ENCODE measurements around the gene TUBA4B. TPM values are rescaled to one million over a fixed set of nuclear protein-coding genes. Genes with fewer than 3 reads are reported as not detected.
A peak's percentile ranks its signal among the peaks of the same experiment; 100 is the strongest.

Gene TUBA4B
- total RNA-seq = not detected

DNA sequence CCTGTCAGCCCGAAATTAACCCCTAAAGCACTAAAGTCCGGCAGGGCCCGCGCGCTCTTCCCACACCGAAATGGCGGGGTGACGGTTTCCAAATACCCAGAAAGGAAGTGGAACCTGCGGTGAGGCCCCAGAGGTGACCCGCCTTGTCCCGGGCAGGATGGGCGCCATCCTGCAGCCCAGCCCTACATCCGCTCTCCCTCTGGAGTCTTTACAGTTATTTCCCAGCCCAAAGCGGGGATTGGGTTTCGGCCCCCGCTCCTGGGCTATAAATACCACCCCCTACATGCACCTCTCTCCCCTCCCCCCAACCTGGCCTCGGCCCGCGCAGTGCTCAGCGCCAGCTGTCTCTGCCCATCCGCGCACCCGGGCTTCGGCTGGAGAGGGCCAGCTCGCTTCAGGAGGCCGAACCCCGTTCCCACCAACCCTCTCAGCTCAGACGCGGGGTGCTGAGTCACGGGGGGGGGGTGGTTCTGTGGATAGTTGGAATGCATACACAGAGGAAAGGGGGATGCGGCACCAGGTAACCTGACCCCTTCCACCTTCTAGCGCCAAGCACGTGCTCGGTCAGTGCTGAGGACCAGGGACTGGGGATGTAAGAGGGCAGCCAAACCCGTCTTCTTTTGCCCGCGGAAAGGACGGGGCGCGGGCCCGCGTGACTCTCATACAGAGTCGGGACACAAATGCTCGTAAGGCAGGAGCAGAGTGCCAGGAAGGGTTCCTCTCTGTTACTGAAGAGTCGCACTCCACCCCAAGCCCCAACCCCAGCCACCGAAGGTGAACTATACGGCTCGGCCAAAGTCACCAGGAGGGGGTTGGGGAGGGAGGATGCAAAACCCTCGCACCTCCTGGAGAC, at the start of gene TUBA4B:
Gene TUBA4B (plus strand): TSS at position 344 of the 853 bp plus-strand sequence. CDS start 165 bp downstream, at position 509.
- H3K27ac ChIP-seq = peak within 1 kb of the TSS; percentile 18 to 49 (median 25)
- intact Hi-C loops (cut with DNase I) = no loop called here
- 2 to 6% methylated on average over 36 to 37 of the region's 49 CpGs for WGBS, 2 donors
- peak; percentile 40 to 46 for DNase-seq
- peak within 1 kb of the TSS; percentile 24 to 62 (median 49) for H3K4me3 ChIP-seq (replicated peaks in 1 of 3)
- H3K36me3 ChIP-seq = peaks cover 0 to 4% of the 10 kb centered on the region in 2 donors
- H3K9me3 ChIP-seq = no peaks in the 10 kb centered on the region
- H3K4me1 ChIP-seq = peaks cover 31 to 52% of the 10 kb centered on the region in 2 donors
- TF ChIP-seq POLR2A (IDR thresholded peaks at IDR 0.05) = no peak
- TF ChIP-seq, protein P1, sequence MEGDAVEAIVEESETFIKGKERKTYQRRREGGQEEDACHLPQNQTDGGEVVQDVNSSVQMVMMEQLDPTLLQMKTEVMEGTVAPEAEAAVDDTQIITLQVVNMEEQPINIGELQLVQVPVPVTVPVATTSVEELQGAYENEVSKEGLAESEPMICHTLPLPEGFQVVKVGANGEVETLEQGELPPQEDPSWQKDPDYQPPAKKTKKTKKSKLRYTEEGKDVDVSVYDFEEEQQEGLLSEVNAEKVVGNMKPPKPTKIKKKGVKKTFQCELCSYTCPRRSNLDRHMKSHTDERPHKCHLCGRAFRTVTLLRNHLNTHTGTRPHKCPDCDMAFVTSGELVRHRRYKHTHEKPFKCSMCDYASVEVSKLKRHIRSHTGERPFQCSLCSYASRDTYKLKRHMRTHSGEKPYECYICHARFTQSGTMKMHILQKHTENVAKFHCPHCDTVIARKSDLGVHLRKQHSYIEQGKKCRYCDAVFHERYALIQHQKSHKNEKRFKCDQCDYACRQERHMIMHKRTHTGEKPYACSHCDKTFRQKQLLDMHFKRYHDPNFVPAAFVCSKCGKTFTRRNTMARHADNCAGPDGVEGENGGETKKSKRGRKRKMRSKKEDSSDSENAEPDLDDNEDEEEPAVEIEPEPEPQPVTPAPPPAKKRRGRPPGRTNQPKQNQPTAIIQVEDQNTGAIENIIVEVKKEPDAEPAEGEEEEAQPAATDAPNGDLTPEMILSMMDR (IDR thresholded peaks at IDR 0.05) = no peak
- H3K27me3 ChIP-seq = no peaks in the 10 kb centered on the region

DNA sequence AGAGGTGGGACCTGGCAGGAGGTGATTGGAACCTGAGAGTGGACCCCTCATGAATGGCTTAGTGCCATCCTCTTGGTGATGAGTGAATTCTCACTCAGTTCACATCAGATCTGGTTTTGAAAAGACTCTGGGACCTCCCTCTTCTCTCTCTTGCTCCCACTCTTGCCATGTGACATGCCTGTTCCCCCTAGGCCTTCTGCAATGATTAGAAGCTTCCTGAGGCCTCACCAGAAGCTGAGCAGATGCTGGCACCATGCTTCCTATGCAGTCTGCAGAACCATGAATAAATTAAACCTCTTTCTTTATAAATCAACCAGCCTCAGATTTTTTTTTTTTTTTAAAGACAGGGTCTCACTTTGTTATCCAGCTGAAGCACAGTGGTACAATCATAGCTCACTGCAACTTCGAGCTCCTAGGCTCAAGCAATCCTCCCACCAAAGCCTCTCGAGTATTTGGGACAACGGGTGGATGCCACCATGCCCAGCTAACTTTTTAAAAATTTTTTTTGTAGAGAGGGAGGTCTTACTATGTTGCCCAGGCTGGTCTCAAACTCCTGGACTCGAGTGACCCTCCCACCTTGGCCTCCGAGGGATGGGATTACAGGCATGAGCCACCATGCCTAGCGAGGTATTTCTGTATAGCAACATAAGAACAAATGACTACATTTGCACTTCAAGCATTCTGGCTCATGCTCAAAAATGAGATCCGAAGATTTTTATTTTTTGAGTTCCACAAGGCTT, 48.4 kb upstream of the TUBA4B start:
- H3K4me3 ChIP-seq (replicated peaks in 1 of 3) = no peak overlapping the region
- H3K36me3 ChIP-seq = peaks cover 0 to 13% of the 10 kb centered on the region in 2 donors
- intact Hi-C loops (cut with DNase I) = no loop called here
- DNase-seq = no peak
- no peaks in the 10 kb centered on the region for H3K27me3 ChIP-seq
- no peaks in the 10 kb centered on the region for H3K9me3 ChIP-seq
- 91 to 93% methylated on average over 7 of the region's 7 CpGs for WGBS, 2 donors
- TF ChIP-seq POLR2A (IDR thresholded peaks at IDR 0.05) = no peak
- TF ChIP-seq, protein P1 (IDR thresholded peaks at IDR 0.05) = no peak
- peaks cover 17 to 27% of the 10 kb centered on the region in 2 donors for H3K4me1 ChIP-seq
- H3K27ac ChIP-seq = no peak overlapping the region

DNA sequence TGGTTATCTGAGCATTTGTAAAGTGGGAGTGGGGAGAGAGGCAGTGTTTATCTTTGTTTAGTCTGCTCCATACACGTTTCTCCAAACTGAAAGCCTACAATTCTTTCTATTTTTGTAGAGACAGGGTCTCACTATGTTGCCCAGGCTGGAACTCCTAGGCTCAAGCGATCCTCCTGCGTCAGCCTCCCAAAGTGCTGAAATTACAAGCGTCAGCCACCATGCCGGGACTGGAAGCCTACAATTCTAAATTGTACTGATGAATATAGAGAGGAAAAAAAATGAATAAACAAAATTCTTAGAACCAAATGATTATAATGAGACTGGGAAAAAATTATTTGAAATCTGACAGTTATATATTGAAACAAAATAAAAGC, 47.9 kb upstream of the TUBA4B start:
- no peaks in the 10 kb centered on the region for H3K9me3 ChIP-seq
- 76 to 89% methylated on average over 5 of the region's 5 CpGs for WGBS, 2 donors
- no peak overlapping the region for H3K27ac ChIP-seq
- H3K4me3 ChIP-seq (replicated peaks in 1 of 3) = no peak overlapping the region
- peaks cover 17 to 27% of the 10 kb centered on the region in 2 donors for H3K4me1 ChIP-seq
- H3K27me3 ChIP-seq = no peaks in the 10 kb centered on the region
- DNase-seq = no peak
- H3K36me3 ChIP-seq = peaks cover 6 to 19% of the 10 kb centered on the region in 2 donors
- TF ChIP-seq, protein P1 (IDR thresholded peaks at IDR 0.05) = no peak
- intact Hi-C loops (cut with DNase I) = no loop called here

DNA sequence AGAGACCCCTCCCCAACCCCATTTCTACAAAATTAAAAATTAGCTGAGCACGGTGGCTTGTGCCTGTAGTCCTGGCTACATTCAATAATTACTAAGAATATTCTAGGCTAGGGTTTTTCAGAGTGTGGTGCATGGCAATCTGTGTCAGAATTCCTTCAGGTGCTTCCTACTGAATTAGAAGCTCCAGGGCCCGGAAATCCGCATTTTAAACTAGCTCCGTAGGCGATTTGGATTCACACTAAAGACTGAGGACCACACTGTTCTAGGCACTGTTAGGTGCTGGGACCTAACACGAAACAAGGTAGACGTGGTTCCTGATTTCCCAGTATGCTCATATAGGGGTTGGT, 47.1 kb upstream of the TUBA4B start:
- Histone ChIP-seq H3K27me3 (no peaks in the 10 kb centered on the region), H3K36me3 (peaks cover 13 to 27% of the 10 kb centered on the region in 2 donors), H3K4me1 (peaks cover 17 to 27% of the 10 kb centered on the region in 2 donors), H3K9me3 (no peaks in the 10 kb centered on the region), H3K27ac (peak overlapping the region; percentile 81 to 97 (median 94)), H3K4me3 (replicated peaks in 1 of 3) (peak overlapping the region in 2 of 3 donors; percentile 2 to 54)
- DNase-seq = no peak
- TF ChIP-seq POLR2A (IDR thresholded peaks at IDR 0.05) = no peak
- TF ChIP-seq, protein P1 (IDR thresholded peaks at IDR 0.05) = no peak
- 17 to 27% methylated on average over 7 of the region's 7 CpGs for WGBS, 2 donors
- intact Hi-C loops (cut with DNase I) = no loop called here
